GM18498 (cell line): ENCODE measurements around the gene ABCD1.
"Not testable (repeated sequence)": the region's sequence is repeated elsewhere in the genome, so short reads cannot be mapped to it uniquely, and the experiment has no call there.

Experiments
- ATAC-seq: cut with Tn5 transposase; IDR thresholded peaks from one replicate; pipeline ENCODE4 v1.9.1; 2021; ENCODE audit warnings: mild to moderate bottlenecking, moderate library complexity; ENCODE audit not compliant: unreplicated experiment

The ABCD1 gene

DNA sequence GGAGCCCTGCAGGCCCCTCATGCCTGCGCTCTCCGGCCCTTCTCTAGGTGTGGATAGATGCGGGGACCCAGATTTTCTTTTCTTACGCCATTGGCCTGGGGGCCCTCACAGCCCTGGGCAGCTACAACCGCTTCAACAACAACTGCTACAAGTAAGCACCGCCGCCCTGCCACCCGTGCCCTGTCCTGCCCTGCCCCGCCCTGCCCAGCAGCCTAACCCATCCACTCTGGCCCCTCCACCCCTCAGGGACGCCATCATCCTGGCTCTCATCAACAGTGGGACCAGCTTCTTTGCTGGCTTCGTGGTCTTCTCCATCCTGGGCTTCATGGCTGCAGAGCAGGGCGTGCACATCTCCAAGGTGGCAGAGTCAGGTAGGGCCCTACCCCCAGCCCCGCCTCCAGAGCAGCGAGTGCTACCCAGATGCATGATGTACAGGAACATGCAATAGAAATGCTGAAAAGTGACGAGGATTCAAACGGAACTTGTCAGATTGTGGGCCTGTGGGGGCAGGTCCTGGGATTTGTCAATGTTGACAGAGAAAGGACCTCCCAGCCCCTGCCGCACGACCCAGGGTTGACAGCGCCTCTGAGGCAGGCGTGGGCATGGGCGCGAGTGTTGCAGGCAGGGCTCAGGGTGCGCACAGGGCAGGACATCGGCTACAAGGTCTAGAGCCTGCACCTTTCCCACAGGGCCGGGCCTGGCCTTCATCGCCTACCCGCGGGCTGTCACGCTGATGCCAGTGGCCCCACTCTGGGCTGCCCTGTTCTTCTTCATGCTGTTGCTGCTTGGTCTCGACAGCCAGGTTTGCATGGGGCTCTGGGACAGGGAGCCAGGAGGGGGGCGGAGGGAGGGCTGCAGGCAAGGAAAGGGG, 31.2 kb upstream of the ABCD1 start:
- no peak for ATAC-seq

- ATAC-seq, result not testable (repeated sequence)
These were observed 30.4 kb upstream of the ABCD1 start for GRCh38 chrX:153694256-153694655.

GRCh38 chrX:153694687-153695270, 29.9 kb upstream of the ABCD1 start:
- ATAC-seq, result no peak

- no peak for ATAC-seq
These were observed 28.6 kb upstream of the ABCD1 start for GRCh38 chrX:153696100-153696499.

GRCh38 chrX:153696538-153696937, 28.1 kb upstream of the ABCD1 start:
- ATAC-seq, result not testable (repeated sequence)

- not testable (repeated sequence) for ATAC-seq
These were observed 27.5 kb upstream of the ABCD1 start for GRCh38 chrX:153696986-153697722.

- ATAC-seq, result no peak
These were observed 26.5 kb upstream of the ABCD1 start for GRCh38 chrX:153697924-153698865.

DNA sequence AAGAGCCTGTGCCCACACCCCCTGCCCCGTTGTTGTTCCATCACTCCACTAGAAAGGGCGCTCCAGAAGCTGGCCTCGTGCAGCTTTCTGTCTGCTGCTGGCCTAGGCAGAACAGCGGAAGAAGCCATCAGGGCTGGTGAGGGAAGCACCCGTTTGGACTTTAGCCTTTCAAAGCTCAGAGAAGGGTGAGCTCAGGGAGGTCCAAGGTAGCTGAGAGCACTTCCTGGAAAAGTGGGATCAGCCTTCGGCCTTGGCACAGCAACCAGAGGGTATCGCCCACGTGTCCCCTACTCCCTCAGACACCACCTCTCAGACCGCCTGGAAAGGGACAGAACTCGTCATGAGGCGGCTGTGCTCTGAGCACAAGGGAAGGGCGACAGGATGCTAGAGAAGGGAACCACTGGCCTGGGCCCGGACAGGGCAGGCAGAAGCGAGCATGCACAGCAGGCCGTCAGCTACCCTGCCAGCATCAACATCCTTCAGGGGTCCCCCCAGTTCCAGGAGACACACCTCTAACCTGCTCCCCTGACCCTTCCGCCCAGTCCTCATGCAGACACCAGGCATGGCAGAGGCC, 25.4 kb upstream of the ABCD1 start:
- ATAC-seq, result not testable (repeated sequence)

DNA sequence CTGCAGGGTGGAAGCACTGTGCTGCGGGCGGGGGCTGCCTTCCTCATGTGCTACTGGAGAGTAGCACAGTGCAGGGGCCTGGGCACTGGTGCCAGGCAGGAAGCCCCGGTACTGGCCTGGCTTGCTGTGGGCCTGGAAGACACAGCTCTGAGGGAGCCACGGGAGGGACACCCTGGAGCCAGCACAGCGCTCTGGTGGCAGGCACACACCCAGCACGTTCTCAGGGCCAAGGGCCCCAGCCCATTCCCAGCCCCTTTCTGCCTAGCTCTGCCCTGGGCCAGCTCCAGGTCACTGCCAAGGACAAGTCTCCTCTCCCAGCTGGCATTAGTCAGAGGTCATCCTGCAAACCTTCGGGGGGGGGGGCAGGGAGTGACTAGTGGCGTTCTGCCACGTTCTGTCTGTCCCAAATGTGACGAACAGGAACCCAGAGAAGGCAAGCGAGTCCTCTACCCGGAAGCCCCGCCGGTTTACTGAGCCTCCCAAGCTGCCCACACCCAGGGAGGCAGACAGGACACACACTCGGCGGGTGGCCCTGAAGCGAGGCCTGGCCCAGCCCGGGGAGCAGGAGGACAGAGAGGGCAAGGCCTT, 24.8 kb upstream of the ABCD1 start:
- not testable (repeated sequence) for ATAC-seq

- no peak for ATAC-seq
These were observed 24.2 kb upstream of the ABCD1 start for GRCh38 chrX:153700376-153700945.

- no peak for ATAC-seq
These were observed 23.7 kb upstream of the ABCD1 start for GRCh38 chrX:153700967-153701366.

GRCh38 chrX:153701706-153702105, 22.9 kb upstream of the ABCD1 start:
- ATAC-seq, result no peak

- no peak for ATAC-seq
These were observed 22.2 kb upstream of the ABCD1 start for GRCh38 chrX:153702336-153703035.

- no peak for ATAC-seq
These were observed 21.7 kb upstream of the ABCD1 start for GRCh38 chrX:153703036-153703370.

GRCh38 chrX:153704021-153704526, 20.6 kb upstream of the ABCD1 start:
- ATAC-seq, result no peak

- not testable (repeated sequence) for ATAC-seq
These were observed 19.8 kb upstream of the ABCD1 start for GRCh38 chrX:153704631-153705402.

DNA sequence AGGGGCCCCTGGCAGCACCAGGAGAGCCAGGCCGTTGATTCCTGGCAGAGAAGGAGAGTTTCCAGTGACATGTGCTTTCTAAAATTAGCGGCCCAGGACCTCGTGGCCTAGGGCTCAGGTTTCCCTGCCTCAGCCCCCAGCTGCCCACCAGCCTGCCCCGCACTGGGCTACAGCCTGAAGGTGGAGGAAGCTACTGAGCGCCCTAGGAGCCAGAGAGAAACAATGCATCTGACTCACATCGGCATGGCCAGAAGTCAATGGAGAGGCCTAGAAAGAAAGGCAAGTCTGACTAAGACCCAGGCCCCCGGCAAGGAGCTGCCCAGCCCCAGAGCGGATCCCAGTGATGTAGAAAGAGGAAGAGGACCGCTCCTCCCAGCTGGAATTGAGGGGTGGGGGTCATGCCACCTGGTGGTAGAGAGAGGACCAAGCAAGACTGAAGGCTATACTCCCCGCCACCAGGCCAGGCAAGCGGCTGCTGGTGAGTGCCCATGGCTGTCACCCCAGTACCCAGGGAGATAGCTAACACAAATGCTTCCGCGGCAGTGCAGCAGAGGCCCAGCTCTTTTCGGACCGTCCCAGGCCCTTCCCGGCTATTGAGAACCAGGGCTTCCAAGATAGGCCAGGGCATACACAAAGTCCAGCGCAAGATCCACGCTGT, 19.1 kb upstream of the ABCD1 start:
- not testable (repeated sequence) for ATAC-seq
